OCI-LY1 (cell line): ENCODE measurements around the gene LSP1.

ENCODE experiments used
- EZH2 ChIP-seq: fragments of 200-600 bp; sonication (generic), shearing (Covaris generic); IDR thresholded peaks from 2 replicates; pipeline ENCODE4 v1.8.0; 2017; ENCODE audit warnings: borderline replicate concordance, mixed run types, mild to moderate bottlenecking, antibody characterized with exemption, low read length, moderate library complexity, mixed read lengths
- TF ChIP-seq, protein P1 (sequence below): fragments of 200-600 bp; sonication (generic), shearing (Covaris generic); IDR thresholded peaks from 2 replicates; pipeline ENCODE4 v1.5.1; 2017; ENCODE audit warnings: mild to moderate bottlenecking, antibody characterized with exemption, low read length, moderate library complexity, mixed read lengths

DNA sequence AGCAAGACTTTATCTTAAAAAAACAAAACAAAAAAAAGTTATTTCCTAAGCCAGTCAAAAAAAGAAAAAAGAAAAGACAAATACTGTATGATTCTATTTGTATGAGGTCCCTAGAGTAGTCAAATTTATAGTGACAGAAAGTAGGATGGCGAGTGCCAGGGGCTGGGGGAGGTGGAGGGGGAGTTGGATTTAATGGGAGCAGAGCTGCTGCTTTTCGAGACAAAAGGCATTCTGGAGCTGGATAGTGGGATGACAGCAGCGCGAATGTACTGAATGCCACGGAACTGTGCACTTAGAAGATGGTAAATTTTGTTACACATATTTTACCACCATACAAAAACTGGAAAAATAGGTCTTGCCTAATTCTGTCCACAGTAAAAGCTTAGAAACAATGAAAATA, 35.9 kb upstream of the LSP1 start:
- TF ChIP-seq EZH2 = no peak
- TF ChIP-seq, protein P1, sequence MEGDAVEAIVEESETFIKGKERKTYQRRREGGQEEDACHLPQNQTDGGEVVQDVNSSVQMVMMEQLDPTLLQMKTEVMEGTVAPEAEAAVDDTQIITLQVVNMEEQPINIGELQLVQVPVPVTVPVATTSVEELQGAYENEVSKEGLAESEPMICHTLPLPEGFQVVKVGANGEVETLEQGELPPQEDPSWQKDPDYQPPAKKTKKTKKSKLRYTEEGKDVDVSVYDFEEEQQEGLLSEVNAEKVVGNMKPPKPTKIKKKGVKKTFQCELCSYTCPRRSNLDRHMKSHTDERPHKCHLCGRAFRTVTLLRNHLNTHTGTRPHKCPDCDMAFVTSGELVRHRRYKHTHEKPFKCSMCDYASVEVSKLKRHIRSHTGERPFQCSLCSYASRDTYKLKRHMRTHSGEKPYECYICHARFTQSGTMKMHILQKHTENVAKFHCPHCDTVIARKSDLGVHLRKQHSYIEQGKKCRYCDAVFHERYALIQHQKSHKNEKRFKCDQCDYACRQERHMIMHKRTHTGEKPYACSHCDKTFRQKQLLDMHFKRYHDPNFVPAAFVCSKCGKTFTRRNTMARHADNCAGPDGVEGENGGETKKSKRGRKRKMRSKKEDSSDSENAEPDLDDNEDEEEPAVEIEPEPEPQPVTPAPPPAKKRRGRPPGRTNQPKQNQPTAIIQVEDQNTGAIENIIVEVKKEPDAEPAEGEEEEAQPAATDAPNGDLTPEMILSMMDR = no peak
